OCI-LY7 (cell line): ENCODE results near the gene CDC42BPA. TPM values are rescaled to one million over a fixed set of nuclear protein-coding genes. Genes with fewer than 3 reads are reported as not detected.

ENCODE experiments used
- BruUV-seq: library from RNA; stranded (reverse); fragments of 400-500 nt; replicated peaks from 2 replicates; lab custom pipeline; 2021; lab: Mats Ljungman, UMichigan
- CTCF ChIA-PET: fragments of 300-600 bp; sonication (Branson Sonifier 250); formaldehyde crosslinking; loops from one replicate; lab custom pipeline; 2022; ENCODE audit warnings: antibody characterized with exemption; ENCODE audit not compliant: unreplicated experiment; lab: Charles Lee
- POLR2A ChIA-PET: fragments of 300-600 bp; sonication (Branson Sonifier 250); formaldehyde crosslinking; loops from one replicate; lab custom pipeline; 2022; ENCODE audit warnings: antibody characterized with exemption; lab: Charles Lee
- DNase-seq: peaks from one replicate; pipeline ENCODE4 v3.0.0-alpha.2; 2015; ENCODE audit warnings: low spot score
- H2AFZ ChIP-seq: fragments of 200-600 bp; sonication (generic), shearing (Covaris generic); 2 replicates; pipeline ENCODE4 v1.6.1; 2014; ENCODE audit warnings: mild to moderate bottlenecking, antibody characterized with exemption, low read length, moderate library complexity
- H3K27ac ChIP-seq: fragments of 200-600 bp; sonication (generic); 2 replicates; pipeline ENCODE4 v1.5.1; 2014; ENCODE audit warnings: mixed run types, low read depth, mild to moderate bottlenecking, moderate library complexity, low read length, inconsistent platforms; ENCODE audit not compliant: poor library complexity, severe bottlenecking
- H3K36me3 ChIP-seq: fragments of 200-600 bp; sonication (generic); 2 replicates; pipeline ENCODE4 v1.6.1; 2014; ENCODE audit warnings: mild to moderate bottlenecking, antibody characterized with exemption, low read length, moderate library complexity, mixed read lengths; ENCODE audit not compliant: insufficient read depth
- H3K4me1 ChIP-seq: fragments of 200-600 bp; sonication (generic); 2 replicates; pipeline ENCODE4 v1.5.1; 2014; ENCODE audit warnings: mild to moderate bottlenecking, low read length; ENCODE audit not compliant: insufficient read depth, poor library complexity, severe bottlenecking
- H3K4me2 ChIP-seq: fragments of 200-600 bp; sonication (generic); 2 replicates; pipeline ENCODE4 v1.6.1; 2014; ENCODE audit warnings: mild to moderate bottlenecking, low read length
- H3K4me3 ChIP-seq: fragments of 200-600 bp; sonication (generic); 2 replicates; pipeline ENCODE4 v1.5.1; 2014; ENCODE audit warnings: mild to moderate bottlenecking, low read depth, low read length; ENCODE audit not compliant: poor library complexity, severe bottlenecking
- H3K79me2 ChIP-seq: fragments of 200-600 bp; sonication (generic); 2 replicates; pipeline ENCODE4 v1.6.1; 2016; ENCODE audit warnings: low read depth, mild to moderate bottlenecking, low read length, moderate library complexity, mixed read lengths; ENCODE audit not compliant: insufficient read depth
- H3K9me2 ChIP-seq: fragments of 200-600 bp; sonication (generic); 2 replicates; pipeline ENCODE4 v1.6.1; 2016; ENCODE audit warnings: mild to moderate bottlenecking, low read length, mixed read lengths; ENCODE audit not compliant: insufficient read depth
- H3K9me3 ChIP-seq: fragments of 200-600 bp; sonication (generic); 2 replicates; pipeline ENCODE4 v1.6.1; 2014; ENCODE audit warnings: mild to moderate bottlenecking, mixed run types, low read length, mixed read lengths
- H4K20me1 ChIP-seq: fragments of 200-600 bp; sonication (generic); 2 replicates; pipeline ENCODE4 v1.6.1; 2014; ENCODE audit warnings: mild to moderate bottlenecking, antibody characterized with exemption, low read length, moderate library complexity, mixed read lengths; ENCODE audit not compliant: insufficient read depth
- CTCF ChIP-seq: fragments of 200-600 bp; sonication (generic); conservative IDR thresholded peaks from 2 replicates; pipeline ENCODE4 v1.5.1; 2014; ENCODE audit warnings: mild to moderate bottlenecking, antibody characterized with exemption, low read length, moderate library complexity, mixed read lengths
- EZH2phosphoT487 ChIP-seq: fragments of 200-600 bp; sonication (generic); IDR thresholded peaks from 2 replicates; pipeline ENCODE4 v1.6.1; 2018; ENCODE audit warnings: low read depth, borderline replicate concordance, mild to moderate bottlenecking, mixed run types, antibody characterized with exemption, low read length, moderate library complexity, mixed read lengths
- intact Hi-C: fragments of 100-400 bp; cut with micrococcal nuclease; formaldehyde crosslinking; loops from one replicate; pipeline ENCODE4 v1.10.0; 2022; ENCODE audit not compliant: unreplicated experiment
- total RNA-seq, 2 experiments: library from RNA; depleted of rRNA in 1 of 2; stranded (reverse); fragments of >200 nt in 1 of 2; shearing (Covaris generic) in 1 of 2; gene quantifications; 2 replicates each; pipeline ENCODE4 v1.2.3, GENCODE V29; 2014 to 2022

Gene CDC42BPA
- total RNA-seq, 2 experiments from 2014 or later = not detected

- H4K20me1 ChIP-seq = no peaks in the 10 kb centered on the region
- no peak overlapping the region for H3K4me2 ChIP-seq
- BruUV-seq = no TSS peak
- no peaks in the 10 kb centered on the region for H3K36me3 ChIP-seq
- ChIA-PET CTCF (no interaction called here), POLR2A (no interaction called here)
- TF ChIP-seq CTCF = no peak
- no peak for TF ChIP-seq EZH2phosphoT487
- no peak overlapping the region for H3K27ac ChIP-seq
- no peak overlapping the region for H2AFZ ChIP-seq
- no peak for DNase-seq
- H3K4me1 ChIP-seq = no peaks in the 10 kb centered on the region
- H3K9me2 ChIP-seq = no peaks in the 10 kb centered on the region
- no peak overlapping the region for H3K4me3 ChIP-seq
- no peaks in the 10 kb centered on the region for H3K79me2 ChIP-seq
- intact Hi-C loops = no loop called here
- H3K9me3 ChIP-seq = no peaks in the 10 kb centered on the region
Observed at GRCh38 chr1:227317523-227318015, 723 bp downstream of the CDC42BPA start.

DNA sequence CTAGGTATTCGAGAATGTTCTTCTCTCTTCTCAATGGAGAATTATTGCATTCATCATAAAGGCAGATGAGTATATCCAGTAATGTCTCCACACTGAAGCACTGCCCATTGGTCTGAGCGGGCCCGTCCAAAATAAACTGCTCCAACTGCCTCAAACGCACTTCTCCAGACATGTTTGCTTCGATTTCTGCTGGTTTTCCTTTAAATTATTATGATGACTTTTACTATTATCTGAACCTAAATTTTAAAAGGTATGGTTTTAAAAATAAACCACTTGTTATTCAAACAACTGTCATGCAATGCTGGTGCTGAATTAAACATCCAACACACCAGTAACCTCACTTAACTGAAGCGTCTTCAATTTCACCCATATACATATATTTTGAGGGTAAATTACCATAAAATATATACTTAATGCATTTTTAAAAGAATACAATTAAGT, 1.3 kb downstream of the CDC42BPA start:
- ChIA-PET CTCF (no interaction called here), POLR2A (no interaction called here)
- TF ChIP-seq CTCF (no peak), EZH2phosphoT487 (no peak)
- no TSS peak for BruUV-seq
- Histone ChIP-seq H3K9me2 (no peaks in the 10 kb centered on the region), H3K4me3 (no peak overlapping the region), H3K79me2 (no peaks in the 10 kb centered on the region), H3K9me3 (no peaks in the 10 kb centered on the region), H3K4me1 (no peaks in the 10 kb centered on the region), H4K20me1 (no peaks in the 10 kb centered on the region), H3K27ac (no peak overlapping the region), H3K36me3 (no peaks in the 10 kb centered on the region), H3K4me2 (no peak overlapping the region), H2AFZ (no peak overlapping the region)
- intact Hi-C loops = no loop called here
- DNase-seq = no peak

DNA sequence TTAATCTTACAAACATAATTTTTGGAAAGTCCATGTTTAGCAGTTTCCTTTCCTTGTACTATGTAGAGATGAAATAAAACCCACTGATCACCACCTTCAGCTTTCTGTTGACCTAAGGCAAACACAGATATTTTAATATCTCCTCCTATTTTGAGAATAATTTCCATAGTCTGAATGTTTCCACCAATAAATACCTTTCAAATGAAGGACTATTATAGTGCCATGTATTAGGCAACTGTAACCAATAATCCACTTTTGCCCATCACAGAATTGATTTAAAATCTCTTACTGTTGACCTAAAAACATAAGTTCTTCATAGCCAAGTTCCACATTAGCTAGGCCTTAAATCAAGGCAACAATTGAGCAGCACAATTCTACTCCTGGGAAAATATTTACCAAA, 1.8 kb downstream of the CDC42BPA start:
- Histone ChIP-seq H4K20me1 (no peaks in the 10 kb centered on the region), H3K79me2 (no peaks in the 10 kb centered on the region), H2AFZ (no peak overlapping the region), H3K9me2 (no peaks in the 10 kb centered on the region), H3K36me3 (no peaks in the 10 kb centered on the region), H3K4me1 (no peaks in the 10 kb centered on the region), H3K4me2 (no peak overlapping the region), H3K27ac (no peak overlapping the region), H3K9me3 (no peaks in the 10 kb centered on the region), H3K4me3 (no peak overlapping the region)
- ChIA-PET POLR2A (interaction anchor here (0.7 kb wide), 1 partner anchor 304 kb away, joined by 5 read pairs; no protein-coding TSS in a partner anchor), CTCF (no interaction called here)
- TF ChIP-seq CTCF = no peak
- TF ChIP-seq EZH2phosphoT487 = no peak
- intact Hi-C loops = no loop called here
- no TSS peak for BruUV-seq
- DNase-seq = no peak
